Left kidney (tissue), 2 donors: ENCODE data around the gene GPR34. TPM values are rescaled to one million over a fixed set of nuclear protein-coding genes. Genes with fewer than 3 reads are reported as not detected.
"Not testable (repeated sequence)": the region's sequence is repeated elsewhere in the genome, so short reads cannot be mapped to it uniquely, and the experiment has no call there.

Experiments
- DNase-seq: peaks from one replicate; pipeline ENCODE4 v3.0.0-alpha.2; 2013
- polyA plus RNA-seq: library from polyadenylated mRNA; unstranded; fragments of 120-200 nt; gene quantifications from one replicate; pipeline ENCODE4 v1.2.1, GENCODE V29; 2013; ENCODE audit not compliant: insufficient read length

GPR34 gene
- polyA plus RNA-seq, 1 donor: 5.4 TPM

GRCh38 chrX:41692162-41692749 is 3.5 kb downstream of the GPR34 start:
- no peak for DNase-seq

- no peak for DNase-seq
Measured at GRCh38 chrX:41693024-41693423, 4.3 kb downstream of the GPR34 start.

- DNase-seq: no peak
Measured at GRCh38 chrX:41695426-41695825, 6.7 kb downstream of the GPR34 start.

- no peak for DNase-seq
Measured at GRCh38 chrX:41703574-41704029, 14.8 kb downstream of the GPR34 start.

GRCh38 chrX:41705042-41705441 is 16.3 kb downstream of the GPR34 start:
- no peak for DNase-seq

GRCh38 chrX:41705680-41706374 is 17.1 kb downstream of the GPR34 start:
- DNase-seq: no peak

- no peak for DNase-seq
Measured at GRCh38 chrX:41707218-41707617, 18.4 kb downstream of the GPR34 start.

- no peak for DNase-seq
Measured at GRCh38 chrX:41708486-41708885, 19.7 kb downstream of the GPR34 start.

GRCh38 chrX:41711021-41711667 is 22.4 kb downstream of the GPR34 start:
- no peak for DNase-seq

- no peak for DNase-seq
Measured at GRCh38 chrX:41716222-41716621, 27.4 kb downstream of the GPR34 start.

GRCh38 chrX:41716767-41717473 is 28.1 kb downstream of the GPR34 start:
- DNase-seq: no peak

- no peak for DNase-seq
Measured at GRCh38 chrX:41718481-41719235, 29.9 kb downstream of the GPR34 start.

GRCh38 chrX:41719610-41720009 is 30.8 kb downstream of the GPR34 start:
- not testable (repeated sequence) for DNase-seq

GRCh38 chrX:41720125-41720779 is 31.5 kb downstream of the GPR34 start:
- DNase-seq: no peak

- DNase-seq: no peak
Measured at GRCh38 chrX:41721590-41721989, 32.8 kb downstream of the GPR34 start.

GRCh38 chrX:41722214-41722613 is 33.4 kb downstream of the GPR34 start:
- no peak for DNase-seq

GRCh38 chrX:41722816-41723618 is 34.2 kb downstream of the GPR34 start:
- no peak for DNase-seq

- no peak for DNase-seq
Measured at GRCh38 chrX:41723826-41724225, 35.1 kb downstream of the GPR34 start, which contains the start of gene GPR82. GPR82 (plus strand) TSS chrX:41724181; CDS start chrX:41727027, 2,846 bp downstream.

GRCh38 chrX:41728125-41728524 is 39.4 kb downstream of the GPR34 start:
- DNase-seq: no peak

GRCh38 chrX:41730081-41730480 is 41.3 kb downstream of the GPR34 start:
- DNase-seq: peak; percentile 8
